Trophoblast cell (in vitro differentiated cells and primary cell): ENCODE results near the gene LRRC26.

ENCODE experiments used
- DNase-seq, 2 donors: peaks; one replicate each; pipeline ENCODE4 v3.0.0-alpha.2; 2016
- H2AFZ ChIP-seq: 2 replicates; pipeline ENCODE4 v1.6.1; 2013; ENCODE audit warnings: low read length, moderate library complexity, mild to moderate bottlenecking; ENCODE audit not compliant: insufficient read depth, poor library complexity
- H2AK5ac ChIP-seq: 2 replicates; pipeline ENCODE4 v1.6.1; 2013; ENCODE audit warnings: mild to moderate bottlenecking, low read length
- H2BK120ac ChIP-seq: 2 replicates; pipeline ENCODE4 v1.6.1; 2013; ENCODE audit warnings: low read length, mild to moderate bottlenecking, moderate library complexity; ENCODE audit not compliant: insufficient read depth, poor library complexity
- H2BK12ac ChIP-seq: 2 replicates; pipeline ENCODE4 v1.6.1; 2013; ENCODE audit warnings: mild to moderate bottlenecking, low read length, moderate library complexity
- H2BK5ac ChIP-seq: 2 replicates; pipeline ENCODE4 v1.6.1; 2013; ENCODE audit warnings: low read length, low read depth, moderate library complexity, mild to moderate bottlenecking; ENCODE audit not compliant: poor library complexity
- H3K14ac ChIP-seq: 2 replicates; pipeline ENCODE4 v1.6.1; 2013; ENCODE audit warnings: mild to moderate bottlenecking, low read length
- H3K18ac ChIP-seq: 2 replicates; pipeline ENCODE4 v1.6.1; 2013; ENCODE audit warnings: mild to moderate bottlenecking, low read length
- H3K23ac ChIP-seq: 2 replicates; pipeline ENCODE4 v1.6.1; 2013; ENCODE audit warnings: low read length
- H3K27ac ChIP-seq: 2 replicates; pipeline ENCODE4 v1.5.1; 2013; ENCODE audit warnings: low read depth, mild to moderate bottlenecking, inconsistent platforms, low read length, moderate library complexity
- H3K27me3 ChIP-seq: 2 replicates; pipeline ENCODE4 v1.6.1; 2013; ENCODE audit warnings: inconsistent platforms, mild to moderate bottlenecking, low read length, moderate library complexity; ENCODE audit not compliant: insufficient read depth
- H3K36me3 ChIP-seq, 2 experiments: 1 replicate in 1 of 2; 2 replicates in 1 of 2; pipeline ENCODE4 v1.6.1; 2013; ENCODE audit warnings: low read length in 2 of 2, mild to moderate bottlenecking in 2 of 2, moderate library complexity in 1 of 2; ENCODE audit not compliant: insufficient read depth in 2 of 2, control insufficient read depth in 1 of 2
- H3K4ac ChIP-seq: 2 replicates; pipeline ENCODE4 v1.6.1; 2013; ENCODE audit warnings: low read depth, mild to moderate bottlenecking, low read length, moderate library complexity
- H3K4me1 ChIP-seq, 2 experiments: 1 replicate in 1 of 2; 2 replicates in 1 of 2; pipeline ENCODE4 v1.6.1; 2013; ENCODE audit warnings: low read length in 2 of 2, mild to moderate bottlenecking in 2 of 2, moderate library complexity in 1 of 2; ENCODE audit not compliant: insufficient read depth in 2 of 2, control insufficient read depth in 1 of 2
- H3K4me2 ChIP-seq: 2 replicates; pipeline ENCODE4 v1.6.1; 2013; ENCODE audit warnings: inconsistent platforms, mild to moderate bottlenecking, low read length, moderate library complexity
- H3K4me3 ChIP-seq: 2 replicates; pipeline ENCODE4 v1.5.1; 2013; ENCODE audit warnings: mild to moderate bottlenecking, low read depth, low read length, inconsistent platforms
- H3K79me1 ChIP-seq: one replicate; pipeline ENCODE4 v1.6.1; 2013; ENCODE audit warnings: low read length
- H3K79me2 ChIP-seq: 2 replicates; pipeline ENCODE4 v1.6.1; 2013; ENCODE audit warnings: low read length, mild to moderate bottlenecking; ENCODE audit not compliant: control insufficient read depth, insufficient read depth, poor library complexity
- H3K9ac ChIP-seq: 2 replicates; pipeline ENCODE4 v1.6.1; 2013; ENCODE audit warnings: mild to moderate bottlenecking, low read length
- H3K9me3 ChIP-seq: 2 replicates; pipeline ENCODE4 v1.6.1; 2013; ENCODE audit warnings: low read depth, mild to moderate bottlenecking, control low read depth, inconsistent platforms, low read length; ENCODE audit not compliant: insufficient read depth
- H4K12ac ChIP-seq: 2 replicates; pipeline ENCODE4 v1.6.1; 2013; ENCODE audit warnings: low read depth, mild to moderate bottlenecking, low read length, moderate library complexity
- H4K8ac ChIP-seq: 2 replicates; pipeline ENCODE4 v1.6.1; 2013; ENCODE audit warnings: low read depth, mild to moderate bottlenecking, low read length, moderate library complexity
- H4K91ac ChIP-seq: one replicate; pipeline ENCODE4 v1.6.1; 2013; ENCODE audit warnings: low read depth, mild to moderate bottlenecking, low read length, moderate library complexity
- whole genome bisulfite sequencing: extraction: QIAGEN DNeasy Blood & Tissue Kit; methylation state at CpG from one replicate; pipeline ENCODE4 v1.1.7; 2013; ENCODE audit warnings: missing lambda C conversion rate; ENCODE audit not compliant: insufficient read length, insufficient coverage; ENCODE audit errors: extremely low coverage; 5-methylcytosine and 5-hydroxymethylcytosine counted together

The LRRC26 gene

DNA sequence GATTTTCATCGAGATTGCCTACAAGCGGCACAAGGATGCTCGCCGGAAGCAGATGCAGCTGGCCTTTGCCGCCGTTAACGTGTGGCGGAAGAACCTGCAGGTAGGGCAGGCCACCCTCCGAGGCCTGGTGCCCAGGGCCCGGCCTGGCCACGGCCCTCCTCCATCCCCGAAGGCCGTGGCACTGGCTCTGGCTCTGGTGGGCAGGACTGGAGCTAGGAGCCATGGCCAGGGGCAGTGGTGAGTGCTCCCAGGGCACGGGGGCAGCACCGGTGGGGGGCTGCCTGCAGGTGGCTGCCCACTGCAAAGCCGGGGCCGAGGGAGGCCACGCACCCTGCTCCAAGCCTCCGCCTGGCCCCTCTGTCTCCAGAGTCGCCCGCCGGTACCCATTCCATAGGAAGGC is 6.0 kb downstream of the LRRC26 start:
- Histone ChIP-seq H3K4me1 (peaks cover 0 to 4% of the 10 kb centered on the region in 2 experiments), H2AFZ (no peak overlapping the region), H3K23ac (no peak overlapping the region), H3K79me2 (no peaks in the 10 kb centered on the region), H3K36me3 (no peaks in the 10 kb centered on the region), H4K12ac (no peak overlapping the region), H2BK120ac (no peak overlapping the region), H2BK12ac (no peak overlapping the region), H3K27ac (no peak overlapping the region), H3K79me1 (no peaks in the 10 kb centered on the region), H3K27me3 (peaks cover 71% of the 10 kb centered on the region), H2AK5ac (no peak overlapping the region), H3K9ac (no peak overlapping the region), H3K18ac (no peak overlapping the region), H3K14ac (no peak overlapping the region), H4K8ac (no peak overlapping the region), H3K4ac (no peak overlapping the region), H3K4me2 (no peak overlapping the region), H4K91ac (no peak overlapping the region), H3K4me3 (no peak overlapping the region), H3K9me3 (peaks cover 11% of the 10 kb centered on the region), H2BK5ac (no peak overlapping the region)
- no peak for DNase-seq
- no CpG with 5 or more reads among the region's 22 CpGs for WGBS

DNA sequence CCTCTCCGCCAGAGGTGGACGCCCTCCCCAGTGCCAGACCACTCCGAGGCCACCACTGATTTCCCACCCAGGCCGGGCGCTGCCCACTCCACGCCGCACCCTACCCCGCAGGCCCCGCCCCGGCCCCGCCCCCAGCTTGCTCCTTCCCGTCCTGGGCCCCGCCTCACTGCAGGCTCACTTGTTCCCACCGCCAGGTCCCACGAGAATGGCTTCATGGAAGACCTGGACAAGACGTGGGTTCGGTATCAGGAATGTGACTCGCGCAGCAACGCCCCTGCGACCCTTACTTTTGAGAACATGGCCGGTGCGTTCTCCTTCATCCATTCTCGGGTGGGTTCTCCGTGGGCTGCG is 6.5 kb downstream of the LRRC26 start:
- Histone ChIP-seq H3K18ac (no peak overlapping the region), H4K12ac (no peak overlapping the region), H4K91ac (no peak overlapping the region), H3K79me1 (no peaks in the 10 kb centered on the region), H3K4ac (no peak overlapping the region), H2BK12ac (no peak overlapping the region), H2BK120ac (no peak overlapping the region), H3K4me3 (no peak overlapping the region), H3K4me2 (peak overlapping the region; percentile 20), H4K8ac (no peak overlapping the region), H3K9ac (no peak overlapping the region), H3K23ac (no peak overlapping the region), H3K79me2 (no peaks in the 10 kb centered on the region), H3K14ac (no peak overlapping the region), H2AK5ac (no peak overlapping the region), H3K27me3 (peaks cover 67% of the 10 kb centered on the region), H3K9me3 (peaks cover 11% of the 10 kb centered on the region), H3K36me3 (no peaks in the 10 kb centered on the region), H2BK5ac (no peak overlapping the region), H3K4me1 (peaks cover 0 to 2% of the 10 kb centered on the region in 2 experiments), H2AFZ (no peak overlapping the region), H3K27ac (no peak overlapping the region)
- no peak for DNase-seq
- no CpG with 5 or more reads among the region's 26 CpGs for WGBS

DNA sequence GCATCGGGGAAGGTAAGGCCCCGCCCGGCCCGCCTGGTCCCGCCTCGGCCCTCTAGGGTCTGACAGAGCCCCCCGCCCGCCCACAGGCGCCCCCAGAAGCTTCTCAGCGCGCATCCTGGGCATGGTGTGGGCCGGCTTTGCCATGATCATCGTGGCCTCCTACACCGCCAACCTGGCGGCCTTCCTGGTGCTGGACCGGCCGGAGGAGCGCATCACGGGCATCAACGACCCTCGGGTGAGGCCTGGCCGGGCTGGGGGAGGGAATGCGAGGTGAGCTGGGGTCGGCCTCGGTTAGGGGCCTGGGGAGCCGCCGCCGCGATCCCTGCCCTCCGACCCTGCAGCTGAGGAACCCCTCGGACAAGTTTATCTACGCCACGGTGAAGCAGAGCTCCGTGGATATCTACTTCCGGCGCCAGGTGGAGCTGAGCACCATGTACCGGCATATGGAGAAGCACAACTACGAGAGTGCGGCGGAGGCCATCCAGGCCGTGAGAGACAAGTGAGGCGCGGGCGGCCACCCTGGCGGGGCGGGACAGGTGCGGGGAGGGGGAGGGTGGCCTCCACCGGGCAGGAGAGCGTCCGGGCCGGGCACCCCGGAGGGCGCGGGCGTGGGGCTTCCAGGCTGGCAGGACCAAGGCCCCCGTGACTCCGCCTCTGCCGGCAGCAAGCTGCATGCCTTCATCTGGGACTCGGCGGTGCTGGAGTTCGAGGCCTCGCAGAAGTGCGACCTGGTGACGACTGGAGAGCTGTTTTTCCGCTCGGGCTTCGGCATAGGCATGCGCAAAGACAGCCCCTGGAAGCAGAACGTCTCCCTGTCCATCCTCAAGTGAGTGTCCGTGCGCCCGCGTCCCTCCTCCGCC is 7.1 kb downstream of the LRRC26 start:
- no peak overlapping the region for H3K4me3 ChIP-seq
- no peaks in the 10 kb centered on the region for H3K36me3 ChIP-seq
- no peak overlapping the region for H4K91ac ChIP-seq
- peaks cover 63% of the 10 kb centered on the region for H3K27me3 ChIP-seq
- no peak overlapping the region for H2AK5ac ChIP-seq
- no peak overlapping the region for H3K23ac ChIP-seq
- no peak overlapping the region for H3K9ac ChIP-seq
- WGBS: no CpG with 5 or more reads among the region's 74 CpGs
- peak; percentile 13 to 62 for DNase-seq
- no peak overlapping the region for H2AFZ ChIP-seq
- H2BK5ac ChIP-seq: no peak overlapping the region
- no peak overlapping the region for H3K18ac ChIP-seq
- no peaks in the 10 kb centered on the region for H3K4me1 ChIP-seq
- H3K79me2 ChIP-seq: no peaks in the 10 kb centered on the region
- no peak overlapping the region for H3K14ac ChIP-seq
- H3K79me1 ChIP-seq: no peaks in the 10 kb centered on the region
- no peak overlapping the region for H2BK120ac ChIP-seq
- no peak overlapping the region for H3K4ac ChIP-seq
- H4K12ac ChIP-seq: no peak overlapping the region
- H2BK12ac ChIP-seq: no peak overlapping the region
- H3K9me3 ChIP-seq: peaks cover 13% of the 10 kb centered on the region
- no peak overlapping the region for H3K27ac ChIP-seq
- H3K4me2 ChIP-seq: peak overlapping the region; percentile 24
- H4K8ac ChIP-seq: no peak overlapping the region

DNA sequence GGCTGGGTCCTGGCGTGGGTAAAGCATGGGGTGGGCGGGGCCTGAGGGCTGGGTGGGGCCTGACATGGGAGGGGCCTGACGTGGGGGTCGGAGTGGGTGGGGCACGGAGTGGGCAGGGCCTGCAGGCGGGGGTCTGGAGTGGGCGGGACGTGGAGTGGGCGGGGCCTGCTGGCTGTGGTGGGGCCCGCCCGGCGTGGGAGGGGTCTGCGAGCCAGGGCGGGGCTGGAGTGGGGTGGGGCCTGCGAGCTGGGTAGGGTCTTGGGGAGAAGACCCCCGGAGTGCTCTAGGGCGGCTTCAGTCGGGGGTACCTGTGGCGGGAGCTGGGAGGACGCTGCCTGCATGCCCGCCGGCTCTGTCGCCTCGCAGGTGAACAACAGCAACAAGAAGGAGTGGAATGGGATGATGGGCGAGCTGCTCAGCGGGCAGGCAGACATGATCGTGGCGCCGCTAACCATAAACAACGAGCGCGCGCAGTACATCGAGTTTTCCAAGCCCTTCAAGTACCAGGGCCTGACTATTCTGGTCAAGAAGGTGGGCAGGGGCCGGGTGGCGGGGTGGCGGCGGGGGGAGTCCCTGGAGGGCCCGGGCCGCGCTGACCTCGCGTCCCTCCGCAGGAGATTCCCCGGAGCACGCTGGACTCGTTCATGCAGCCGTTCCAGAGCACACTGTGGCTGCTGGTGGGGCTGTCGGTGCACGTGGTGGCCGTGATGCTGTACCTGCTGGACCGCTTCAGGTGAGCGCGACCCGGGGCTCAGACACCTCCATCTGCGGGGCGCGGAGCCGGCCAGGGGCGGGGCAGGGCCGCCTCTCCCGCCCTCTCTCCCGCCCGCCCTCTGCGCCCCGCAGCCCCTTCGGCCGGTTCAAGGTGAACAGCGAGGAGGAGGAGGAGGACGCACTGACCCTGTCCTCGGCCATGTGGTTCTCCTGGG is 8.0 kb downstream of the LRRC26 start:
- no peak overlapping the region for H3K4me2 ChIP-seq
- H3K27ac ChIP-seq: no peak overlapping the region
- no peak overlapping the region for H2AK5ac ChIP-seq
- H4K12ac ChIP-seq: no peak overlapping the region
- H3K27me3 ChIP-seq: peaks cover 63% of the 10 kb centered on the region
- no peak overlapping the region for H4K8ac ChIP-seq
- no peak overlapping the region for H3K4me3 ChIP-seq
- no peak overlapping the region for H2BK12ac ChIP-seq
- no peak overlapping the region for H3K9ac ChIP-seq
- H3K23ac ChIP-seq: no peak overlapping the region
- H3K79me1 ChIP-seq: no peaks in the 10 kb centered on the region
- DNase-seq: no peak
- H4K91ac ChIP-seq: no peak overlapping the region
- no peak overlapping the region for H2BK5ac ChIP-seq
- no peak overlapping the region for H3K4ac ChIP-seq
- H3K79me2 ChIP-seq: no peaks in the 10 kb centered on the region
- no peaks in the 10 kb centered on the region for H3K4me1 ChIP-seq
- no peaks in the 10 kb centered on the region for H3K36me3 ChIP-seq
- no peak overlapping the region for H3K14ac ChIP-seq
- no peak overlapping the region for H2AFZ ChIP-seq
- whole genome bisulfite sequencing: no CpG with 5 or more reads among the region's 71 CpGs
- H3K18ac ChIP-seq: no peak overlapping the region
- no peak overlapping the region for H2BK120ac ChIP-seq
- H3K9me3 ChIP-seq: peaks cover 22% of the 10 kb centered on the region
